Endothelial cell of umbilical vein (primary cell): Measurements from ENCODE around the gene CSRP1. TPM values are rescaled to one million over a fixed set of nuclear protein-coding genes. Genes with fewer than 3 reads are reported as not detected.

Source experiments
- BruUV-seq: library from RNA; stranded (reverse); fragments of 400-500 nt; replicated peaks from 2 replicates; lab custom pipeline; 2021; lab: Mats Ljungman, UMichigan
- CTCF ChIA-PET: fragments of 300-600, 350-600 bp; sonication (Branson Sonifier 250); formaldehyde crosslinking; loops from one replicate; lab custom pipeline; 2021; ENCODE audit warnings: antibody characterized with exemption, inconsistent platforms; lab: Charles Lee
- POLR2A ChIA-PET: fragments of 300-600, 350-600 bp; sonication (Branson Sonifier 250); formaldehyde crosslinking; loops from one replicate; lab custom pipeline; 2021; ENCODE audit warnings: antibody characterized with exemption, inconsistent platforms; lab: Charles Lee
- DNase-seq: peaks from one replicate; pipeline ENCODE4 v3.0.0-alpha.2; 2011; ENCODE audit warnings: low read depth, low spot score
- FAIRE-seq: peaks from 2 replicates; lab custom pipeline; 2011; peaks lifted over from hg19 to GRCh38; lab: Jason Lieb, UNC
- H2AFZ ChIP-seq: 2 replicates; pipeline ENCODE4 v1.6.0; 2012; ENCODE audit warnings: low read depth, low read length, control low read depth, inconsistent platforms
- H3K27ac ChIP-seq: 2 replicates; pipeline ENCODE4 v1.5.1; 2011; ENCODE audit warnings: low read depth, mild to moderate bottlenecking, control low read depth, low read length, moderate library complexity; ENCODE audit not compliant: insufficient read depth
- H3K27me3 ChIP-seq, 2 experiments: 2 replicates each; pipeline versions ENCODE4 v1.6.0 to v1.6.1; 2011; ENCODE audit warnings: low read length in 2 of 2, mixed read lengths in 1 of 2; ENCODE audit not compliant: control insufficient read depth in 2 of 2, insufficient read depth in 2 of 2
- H3K36me3 ChIP-seq, 2 experiments: 2 replicates in 1 of 2; 3 replicates in 1 of 2; pipeline ENCODE4 v1.5.1; 2011; ENCODE audit warnings: low read length in 2 of 2, mild to moderate bottlenecking in 1 of 2, moderate library complexity in 1 of 2; ENCODE audit not compliant: control insufficient read depth in 2 of 2, insufficient read depth in 2 of 2; ENCODE audit errors: extremely low read depth in 1 of 2
- H3K4me1 ChIP-seq: 3 replicates; pipeline ENCODE4 v1.5.1; 2011; ENCODE audit warnings: mild to moderate bottlenecking, low read length; ENCODE audit not compliant: control insufficient read depth, insufficient read depth; ENCODE audit errors: extremely low read depth
- H3K4me2 ChIP-seq: 2 replicates; pipeline ENCODE4 v1.6.1; 2011; ENCODE audit warnings: low read length, control low read depth, mixed read lengths; ENCODE audit not compliant: insufficient read depth
- H3K4me3 ChIP-seq, 3 experiments: fragments of 200-600 bp in 1 of 3; sonication (generic), shearing (Covaris generic) in 1 of 3; replicated peaks in 1 of 3; 2 replicates each; pipeline ENCODE4 v1.5.1; 2011 to 2016; ENCODE audit warnings: control low read depth in 3 of 3, low read length in 3 of 3, mild to moderate bottlenecking in 2 of 3, inconsistent platforms in 1 of 3, low read depth in 1 of 3, moderate library complexity in 1 of 3; ENCODE audit not compliant: insufficient read depth in 1 of 3
- H3K79me2 ChIP-seq: 2 replicates; pipeline ENCODE4 v1.6.0; 2012; ENCODE audit warnings: low read length, inconsistent platforms; ENCODE audit not compliant: control insufficient read depth, insufficient read depth
- H3K9ac ChIP-seq: replicated peaks from 2 replicates; pipeline ENCODE3; 2011; ENCODE audit warnings: low read length, control low read depth; ENCODE audit not compliant: insufficient read depth; ENCODE audit errors: extremely low read depth
- H3K9me1 ChIP-seq: replicated peaks from 3 replicates; pipeline ENCODE4 v1.6.0; 2011; ENCODE audit warnings: mild to moderate bottlenecking, low read length; ENCODE audit not compliant: control insufficient read depth, insufficient read depth; ENCODE audit errors: extremely low read depth
- H3K9me3 ChIP-seq: replicated peaks from 2 replicates; pipeline ENCODE4 v1.5.1; 2012; ENCODE audit warnings: low read length, inconsistent platforms; ENCODE audit not compliant: control insufficient read depth, insufficient read depth
- H4K20me1 ChIP-seq: replicated peaks from 2 replicates; pipeline ENCODE3; 2011; ENCODE audit warnings: mild to moderate bottlenecking, low read length; ENCODE audit not compliant: control insufficient read depth, insufficient read depth; ENCODE audit errors: extremely low read depth
- CTCF ChIP-seq, 2 donors: IDR thresholded peaks; 1 replicate in 1 of 2; 2 replicates in 1 of 2; pipeline ENCODE4 v1.5.1; 2011; ENCODE audit warnings: low read length in 2 of 2, mild to moderate bottlenecking in 2 of 2, moderate library complexity in 2 of 2, control low read depth in 1 of 2, inconsistent platforms in 1 of 2, low read depth in 1 of 2; ENCODE audit not compliant: insufficient read depth in 1 of 2; ENCODE audit errors: extremely low read depth in 1 of 2
- MYC ChIP-seq: IDR thresholded peaks from one replicate; pipeline ENCODE4 v1.6.1; 2011; ENCODE audit warnings: mild to moderate bottlenecking, low read depth, low read length
- dilution Hi-C: fragments of 300-500 bp; cut with MboI; formaldehyde crosslinking; loops from one replicate; pipeline ENCODE4 v1.15.0; 2019; ENCODE audit warnings: low sequenced_read_pairs; ENCODE audit not compliant: extremely low pct_ligation_motif_present
- intact Hi-C: fragments of 100-400 bp; cut with micrococcal nuclease; formaldehyde crosslinking; loops from one replicate; pipeline ENCODE4 v1.10.0; 2022
- polyA plus RNA-seq, 4 experiments: library from polyadenylated mRNA; depleted of rRNA in 3 of 4; stranded (reverse) in 3 of 4; unstranded in 1 of 4; fragments of >200 nt; gene quantifications; 2 replicates each; pipeline versions ENCODE4 v1.2.1 to v1.2.3, GENCODE V29; 2011 to 2012; ENCODE audit warnings: missing spikeins in 1 of 4
- total RNA-seq: library from RNA; stranded (reverse); gene quantifications from 2 replicates; pipeline ENCODE4 v1.2.3, GENCODE V29; 2021

CSRP1 gene
- total and polyA plus RNA-seq, 2 donors (not counting 3 experiments of a cell fraction or from before 2014, with no cell fraction given): 393 to 510 TPM

- Histone ChIP-seq H3K9me3 (no peaks in the 10 kb centered on the region), H3K4me2 (no peak overlapping the region), H3K9me1 (no peaks in the 10 kb centered on the region), H3K9ac (no peak overlapping the region), H3K4me3 (no peak overlapping the region), H3K27me3 (no peaks in the 10 kb centered on the region), H3K4me1 (peaks cover 55% of the 10 kb centered on the region), H4K20me1 (no peaks in the 10 kb centered on the region), H3K27ac (no peak overlapping the region), H3K36me3 (no peaks in the 10 kb centered on the region), H3K79me2 (peaks cover 93% of the 10 kb centered on the region), H2AFZ (no peak overlapping the region)
- TF ChIP-seq CTCF (IDR thresholded peaks at IDR 0.05; ENCODE audit: extremely low read depth in 1 of 2, insufficient read depth in 1 of 2, low read depth in 1 of 2, low read length in 2 of 2) (no peak), MYC (no peak)
- no peak for FAIRE-seq
- DNase-seq: no peak
- intact Hi-C loops (no loop called here), dilution Hi-C loops (loop anchor here (25.0 kb wide), 1 partner anchor 158 kb away; no protein-coding TSS in a partner anchor)
- POLR2A ChIA-PET: no interaction called here
- BruUV-seq: no TSS peak
- CTCF ChIA-PET: interaction anchor here (1.0 to 9.5 kb wide), 3 partner anchors 14 to 238 kb away, joined by 3 to 91 read pairs (median 4); no protein-coding TSS in a partner anchor
Observed at GRCh38 chr1:201554190-201554600, 47.3 kb upstream of the CSRP1 start.

- H3K27me3 ChIP-seq: no peaks in the 10 kb centered on the region
- no peak overlapping the region for H3K9ac ChIP-seq
- H3K4me3 ChIP-seq: no peak overlapping the region
- no peak overlapping the region for H3K27ac ChIP-seq
- H4K20me1 ChIP-seq: no peaks in the 10 kb centered on the region
- no peaks in the 10 kb centered on the region for H3K36me3 ChIP-seq
- POLR2A ChIA-PET: no interaction called here
- no peak overlapping the region for H3K4me2 ChIP-seq
- no peak overlapping the region for H2AFZ ChIP-seq
- H3K9me3 ChIP-seq: no peaks in the 10 kb centered on the region
- peaks cover 55% of the 10 kb centered on the region for H3K4me1 ChIP-seq
- dilution Hi-C loops: loop anchor here (25.0 kb wide), 1 partner anchor 159 kb away; no protein-coding TSS in a partner anchor
- no peaks in the 10 kb centered on the region for H3K9me1 ChIP-seq
- CTCF ChIA-PET: interaction anchor here (1.0 to 9.5 kb wide), 3 partner anchors 14 to 238 kb away, joined by 3 to 91 read pairs (median 4); no protein-coding TSS in a partner anchor
- TF ChIP-seq CTCF (IDR thresholded peaks at IDR 0.05; ENCODE audit: extremely low read depth in 1 of 2, insufficient read depth in 1 of 2, low read depth in 1 of 2, low read length in 2 of 2): no peak
- BruUV-seq: no TSS peak
- peaks cover 92% of the 10 kb centered on the region for H3K79me2 ChIP-seq
- DNase-seq: no peak
- FAIRE-seq: no peak
- intact Hi-C loops: no loop called here
Observed at GRCh38 chr1:201553496-201554189, 46.7 kb upstream of the CSRP1 start.
